KOPT-K1 (cell line): ENCODE data around the gene RXRA.

Source experiments
- H3K27ac ChIP-seq: fragments of 200-600 bp; sonication (generic); 2 replicates; pipeline ENCODE4 v1.5.1; 2016; ENCODE audit warnings: antibody characterized with exemption, mild to moderate bottlenecking, low read depth, low read length; ENCODE audit not compliant: poor library complexity, severe bottlenecking
- H3K36me3 ChIP-seq: fragments of 200-600 bp; sonication (generic); 2 replicates; pipeline ENCODE4 v1.5.1; 2017; ENCODE audit warnings: antibody characterized with exemption, mild to moderate bottlenecking, low read length, moderate library complexity; ENCODE audit not compliant: insufficient read depth
- H3K9me3 ChIP-seq: fragments of 200-600 bp; sonication (generic); 2 replicates; pipeline ENCODE4 v1.5.1; 2017; ENCODE audit warnings: antibody characterized with exemption, low read length, mild to moderate bottlenecking; ENCODE audit not compliant: insufficient read depth, poor library complexity, severe bottlenecking

RXRA gene

DNA sequence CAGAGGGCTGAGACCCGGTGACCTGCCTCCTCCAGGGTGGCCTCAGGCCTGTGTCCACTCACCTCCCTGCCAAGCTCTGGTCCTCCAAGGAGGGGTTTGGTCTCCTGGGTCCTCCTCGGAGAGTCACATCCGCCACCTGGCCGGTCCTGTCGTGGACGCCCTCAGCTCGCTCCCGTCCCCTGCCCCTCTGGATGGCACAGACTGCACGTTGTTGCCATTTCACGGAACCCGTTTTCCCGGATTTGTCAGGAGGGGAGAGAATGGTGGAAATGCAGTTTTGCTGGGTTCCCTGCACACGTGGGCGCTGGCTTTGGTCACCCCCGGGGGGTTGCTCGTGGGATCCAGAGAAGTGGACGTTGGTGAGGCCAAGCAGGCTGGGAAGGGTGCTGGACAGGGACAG, 62.7 kb downstream of the RXRA start:
- Histone ChIP-seq H3K36me3 (no peaks in the 10 kb centered on the region), H3K27ac (no peak overlapping the region), H3K9me3 (no peaks in the 10 kb centered on the region)

DNA sequence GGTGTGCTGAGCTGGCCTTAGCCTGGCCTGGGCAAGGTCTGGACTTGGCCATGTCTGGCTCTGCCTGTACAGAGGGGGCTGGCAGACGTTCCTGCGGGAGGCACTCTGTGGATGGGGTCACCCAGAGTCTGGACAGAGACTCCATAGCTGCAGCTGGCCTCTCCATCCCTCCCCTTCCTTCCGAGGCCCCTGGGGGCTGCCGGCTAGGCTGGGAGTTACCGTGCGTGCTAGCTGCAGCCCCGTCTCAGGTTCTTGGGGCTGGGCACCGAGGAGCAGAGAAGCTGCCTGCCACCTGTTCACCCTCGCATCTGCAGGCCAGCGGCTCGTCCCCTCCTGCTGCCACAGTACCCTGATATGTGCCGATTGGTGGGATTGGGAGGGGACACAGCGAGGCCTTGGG, 63.4 kb downstream of the RXRA start:
- no peak overlapping the region for H3K27ac ChIP-seq
- no peaks in the 10 kb centered on the region for H3K36me3 ChIP-seq
- H3K9me3 ChIP-seq = no peaks in the 10 kb centered on the region

DNA sequence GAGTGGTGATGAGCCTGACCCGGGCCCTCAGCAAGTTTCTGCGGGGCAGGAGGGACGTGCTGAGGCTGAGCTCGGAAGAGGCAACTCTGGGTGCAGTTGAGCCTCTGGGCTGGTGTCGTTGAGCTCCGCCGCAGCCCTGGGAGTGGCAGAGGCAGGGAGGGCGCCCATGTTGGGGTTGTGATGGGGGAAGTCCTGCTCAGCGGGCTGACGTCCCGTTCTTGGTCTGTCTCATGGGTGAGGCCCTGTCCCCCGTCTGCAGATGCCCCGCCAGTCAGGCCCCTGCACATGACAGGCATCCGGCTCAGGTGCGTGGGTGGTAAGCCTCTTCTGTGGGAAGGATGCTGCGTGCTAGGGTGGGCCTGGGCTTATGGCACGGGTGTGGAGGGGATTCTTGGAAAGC, 64.3 kb downstream of the RXRA start:
- Histone ChIP-seq H3K27ac (peak overlapping the region; percentile 82), H3K36me3 (no peaks in the 10 kb centered on the region), H3K9me3 (no peaks in the 10 kb centered on the region)

DNA sequence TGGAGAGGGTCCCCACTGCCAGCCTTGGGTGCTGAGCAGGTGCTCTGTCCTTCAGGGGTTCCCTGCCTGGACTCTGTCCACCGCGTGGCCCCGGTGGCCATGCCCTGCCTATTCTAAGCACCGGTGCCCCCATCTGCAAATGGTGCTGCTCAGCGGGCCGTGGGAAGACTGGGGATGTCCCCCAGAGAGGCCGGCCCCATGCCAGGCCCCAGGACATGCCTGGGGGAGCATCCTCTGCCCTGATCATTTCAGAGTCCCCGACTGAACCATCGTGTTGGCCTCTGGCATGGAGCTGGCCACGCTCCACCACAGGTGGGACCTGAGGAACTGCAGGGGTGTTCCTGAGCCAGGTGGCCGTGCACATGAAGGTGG, 64.7 kb downstream of the RXRA start:
- Histone ChIP-seq H3K36me3 (no peaks in the 10 kb centered on the region), H3K9me3 (no peaks in the 10 kb centered on the region), H3K27ac (peak overlapping the region; percentile 82)

GRCh38 chr9:134391319-134392231, 65.3 kb downstream of the RXRA start:
- Histone ChIP-seq H3K27ac (peak overlapping the region; percentile 82), H3K36me3 (no peaks in the 10 kb centered on the region), H3K9me3 (no peaks in the 10 kb centered on the region)

DNA sequence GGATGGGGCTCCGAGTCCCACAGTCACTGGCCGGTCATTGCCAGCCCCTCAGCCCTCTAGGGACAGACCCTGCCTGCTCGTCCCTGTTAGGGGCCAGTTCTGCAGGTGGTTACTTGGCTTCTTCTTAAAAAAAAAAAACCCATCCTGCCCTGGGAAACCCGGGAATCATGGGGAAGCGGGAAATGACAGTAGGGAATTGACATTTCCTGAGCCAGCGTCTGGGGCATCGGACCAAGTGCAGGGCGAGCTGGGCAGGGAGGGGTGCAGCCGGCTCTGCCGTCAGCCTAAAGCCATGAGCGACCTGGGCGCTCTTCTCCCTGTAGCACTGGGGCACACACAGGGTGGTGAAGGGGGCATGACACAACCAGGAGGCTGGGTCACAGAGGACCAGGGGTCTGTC, 66.6 kb downstream of the RXRA start:
- H3K27ac ChIP-seq = peak overlapping the region; percentile 82
- no peaks in the 10 kb centered on the region for H3K36me3 ChIP-seq
- H3K9me3 ChIP-seq = no peaks in the 10 kb centered on the region

GRCh38 chr9:134393582-134394280, 67.5 kb downstream of the RXRA start:
- peak overlapping the region; percentile 42 for H3K27ac ChIP-seq
- H3K36me3 ChIP-seq = no peaks in the 10 kb centered on the region
- H3K9me3 ChIP-seq = no peaks in the 10 kb centered on the region

DNA sequence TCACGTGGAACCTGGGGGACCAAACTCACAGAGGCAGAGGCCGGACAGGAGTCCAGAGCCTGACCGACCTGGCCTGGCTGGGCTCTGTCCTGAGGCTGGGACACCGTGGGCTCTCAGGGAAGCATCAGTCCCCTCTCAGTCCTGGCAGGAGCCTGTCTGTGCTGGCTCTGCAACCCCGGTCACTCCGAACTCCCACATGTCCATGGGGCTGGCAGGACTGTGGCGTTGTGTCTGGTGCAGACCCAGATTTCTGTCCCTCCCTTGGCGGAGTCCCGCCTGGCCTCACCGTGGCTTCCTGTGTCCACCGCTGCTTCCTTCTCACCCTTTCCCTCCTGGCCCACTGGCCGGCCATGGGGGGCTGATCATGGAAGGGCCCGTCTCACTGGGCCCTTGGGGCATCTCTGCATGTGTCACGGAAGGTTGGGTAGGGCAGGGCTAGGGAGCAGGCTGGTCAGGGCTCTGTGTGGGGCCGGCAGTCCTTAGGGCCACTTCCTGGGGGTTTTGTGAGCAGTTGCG, 68.8 kb downstream of the RXRA start:
- peak overlapping the region; percentile 87 for H3K27ac ChIP-seq
- peaks cover 5% of the 10 kb centered on the region for H3K9me3 ChIP-seq
- H3K36me3 ChIP-seq = no peaks in the 10 kb centered on the region

DNA sequence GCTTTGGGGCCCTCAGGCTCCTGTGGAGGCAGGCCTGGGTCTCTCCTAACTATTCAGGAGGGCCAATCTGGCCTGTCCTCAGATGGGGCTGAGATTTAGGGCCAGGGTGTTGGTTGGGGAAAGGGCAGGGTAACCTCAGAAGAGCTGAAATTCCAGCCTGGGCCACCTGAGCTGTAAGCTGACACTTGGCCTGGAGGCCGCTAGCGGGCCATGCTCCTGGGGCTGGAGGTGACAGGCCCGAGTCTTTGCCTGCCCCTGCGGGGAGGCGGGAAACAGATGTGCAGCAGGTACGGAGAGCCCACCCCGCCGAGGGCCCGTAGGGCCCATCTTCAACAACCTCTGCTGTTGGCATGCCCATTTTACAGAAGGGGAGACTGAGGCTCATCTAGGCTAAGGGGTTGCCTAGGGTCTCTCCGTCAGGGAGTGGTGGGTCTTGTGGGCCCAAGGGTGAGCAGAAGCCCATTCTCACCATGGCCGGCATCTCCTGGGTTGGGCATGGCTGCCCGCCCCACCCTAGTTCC, 69.5 kb downstream of the RXRA start:
- Histone ChIP-seq H3K27ac (peak overlapping the region; percentile 87), H3K36me3 (no peaks in the 10 kb centered on the region), H3K9me3 (peaks cover 5% of the 10 kb centered on the region)

DNA sequence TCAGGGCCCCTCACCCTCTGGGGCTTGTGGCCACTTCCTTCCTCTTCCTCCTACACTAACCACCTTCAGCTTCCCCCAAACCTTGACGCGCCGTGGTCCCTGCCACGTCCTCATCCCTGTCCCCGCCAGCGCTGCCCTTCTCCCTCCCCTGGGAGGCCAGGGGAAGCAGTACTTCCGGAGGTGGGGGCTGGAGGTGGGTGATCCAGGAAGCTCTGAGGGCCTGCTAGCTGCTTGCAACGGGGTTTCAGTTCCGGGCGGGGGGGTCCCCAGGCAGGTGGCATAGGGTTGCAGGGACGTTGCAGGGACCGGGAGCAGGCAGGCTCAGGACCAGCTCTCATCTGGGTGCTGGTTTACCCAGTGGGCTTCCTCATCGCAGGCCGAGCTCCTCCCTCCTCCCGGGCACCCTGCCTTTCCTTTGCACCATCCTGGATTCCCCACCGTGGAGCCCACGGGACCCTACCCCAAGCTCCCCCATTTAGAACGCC, 70.0 kb downstream of the RXRA start:
- Histone ChIP-seq H3K9me3 (peaks cover 5% of the 10 kb centered on the region), H3K36me3 (no peaks in the 10 kb centered on the region), H3K27ac (peak overlapping the region; percentile 87)

DNA sequence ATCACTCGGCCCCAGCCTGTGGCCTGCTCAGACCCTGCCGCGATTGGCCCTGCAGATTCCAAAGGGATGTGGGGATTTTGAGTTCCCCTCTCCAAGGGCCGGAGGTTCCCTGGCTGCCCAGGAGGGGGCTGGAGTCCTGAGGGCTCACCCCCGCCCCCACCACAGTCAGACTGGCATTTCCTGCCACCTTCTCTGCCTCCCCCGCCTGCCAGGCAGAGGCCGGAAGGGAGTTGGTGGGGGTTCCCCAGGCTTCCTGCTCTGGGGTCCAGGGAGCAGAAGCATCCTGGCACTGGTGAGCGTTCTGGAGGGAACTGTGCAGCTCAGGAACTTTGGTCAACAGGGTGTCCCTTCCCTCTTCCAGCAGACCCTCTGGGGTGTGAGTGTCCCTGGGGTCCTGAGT, 70.6 kb downstream of the RXRA start:
- peak overlapping the region; percentile 87 for H3K27ac ChIP-seq
- H3K36me3 ChIP-seq = no peaks in the 10 kb centered on the region
- peaks cover 5% of the 10 kb centered on the region for H3K9me3 ChIP-seq

GRCh38 chr9:134398756-134399155, 72.5 kb downstream of the RXRA start:
- Histone ChIP-seq H3K36me3 (no peaks in the 10 kb centered on the region), H3K27ac (no peak overlapping the region), H3K9me3 (peaks cover 5% of the 10 kb centered on the region)

GRCh38 chr9:134399435-134400056, 73.3 kb downstream of the RXRA start:
- Histone ChIP-seq H3K36me3 (no peaks in the 10 kb centered on the region), H3K27ac (no peak overlapping the region), H3K9me3 (peaks cover 5% of the 10 kb centered on the region)

DNA sequence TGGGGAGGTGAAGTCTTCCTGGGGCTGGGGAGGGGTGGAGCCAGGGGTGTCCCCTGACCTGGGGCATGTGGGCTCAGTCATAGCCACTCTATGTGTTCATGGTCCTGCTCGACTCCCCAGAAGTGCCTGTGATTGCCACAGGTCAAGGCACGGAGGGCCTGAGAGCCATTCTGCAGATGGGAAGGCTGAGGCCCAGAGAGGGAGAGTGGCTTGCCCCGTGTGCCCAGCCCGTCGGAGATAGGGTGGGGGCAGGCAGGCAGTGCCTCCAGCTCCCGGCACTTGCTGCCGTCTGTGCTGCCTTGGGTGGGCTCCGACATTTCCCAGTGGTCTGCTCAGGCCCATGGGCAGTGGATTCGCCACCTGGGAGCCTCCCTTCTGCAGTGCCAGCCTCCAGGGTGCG, 74.0 kb downstream of the RXRA start:
- Histone ChIP-seq H3K27ac (no peak overlapping the region), H3K9me3 (peaks cover 5% of the 10 kb centered on the region), H3K36me3 (no peaks in the 10 kb centered on the region)

DNA sequence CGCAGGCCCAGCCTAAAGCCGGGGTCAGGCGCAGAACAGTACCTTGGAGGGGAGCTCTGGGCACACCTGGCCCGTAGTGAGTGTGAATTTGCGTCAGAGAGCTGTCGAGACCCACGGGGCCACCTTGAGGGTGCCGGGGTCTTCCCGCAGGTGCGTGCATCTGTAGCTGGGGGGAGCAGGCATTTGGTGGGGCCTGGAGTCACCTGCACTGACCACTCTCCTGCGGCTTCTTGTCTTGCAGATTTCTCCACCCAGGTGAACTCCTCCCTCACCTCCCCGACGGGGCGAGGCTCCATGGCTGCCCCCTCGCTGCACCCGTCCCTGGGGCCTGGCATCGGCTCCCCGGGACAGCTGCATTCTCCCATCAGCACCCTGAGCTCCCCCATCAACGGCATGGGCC, 75.1 kb downstream of the RXRA start:
- peaks cover 5% of the 10 kb centered on the region for H3K9me3 ChIP-seq

More for the DNA sequence above, 75.1 kb downstream of the RXRA start:
- no peak overlapping the region for H3K27ac ChIP-seq
- H3K36me3 ChIP-seq = no peaks in the 10 kb centered on the region
